GM12878 (cell line): ENCODE data around the gene CTNNA3. TPM values are rescaled to one million over a fixed set of nuclear protein-coding genes. Genes with fewer than 3 reads are reported as not detected.

Experiments used
- ATAC-seq: fragments of 200-7000 bp; cut with Tn5 transposase; 3 replicates; pipeline ENCODE4 v1.9.1; 2020; ENCODE audit warnings: mild to moderate bottlenecking, moderate library complexity
- BruUV-seq: library from RNA; stranded (reverse); fragments of 400-500 nt; replicated peaks from 2 replicates; lab custom pipeline; 2021; lab: Mats Ljungman, UMichigan
- CTCF ChIA-PET: fragments of 300-600 bp; sonication (Branson Sonifier 250); formaldehyde crosslinking; extraction: SDS; loops from one replicate; lab custom pipeline; 2021; ENCODE audit warnings: inconsistent platforms; lab: Yijun Ruan, JAX
- POLR2A ChIA-PET: fragments of 350-600 bp; formaldehyde crosslinking; extraction: SDS; loops from one replicate; lab custom pipeline; 2021; ENCODE audit warnings: inconsistent platforms; lab: Charles Lee
- RAD21 ChIA-PET: fragments of 300-600 bp; sonication (Branson Sonifier 250); formaldehyde crosslinking; loops from one replicate; lab custom pipeline; 2023; ENCODE audit warnings: antibody characterized with exemption; ENCODE audit not compliant: unreplicated experiment; lab: Charles Lee
- SMC1A ChIA-PET: fragments of 300-600 bp; sonication (Branson Sonifier 250); formaldehyde crosslinking; loops from one replicate; lab custom pipeline; 2023; ENCODE audit not compliant: unreplicated experiment, uncharacterized antibody; lab: Charles Lee
- DNase-seq: peaks from one replicate; pipeline ENCODE4 v3.0.0-alpha.2; 2011; ENCODE audit warnings: low read depth, low spot score
- FAIRE-seq: peaks from 3 replicates; lab custom pipeline; 2011; peaks lifted over from hg19 to GRCh38; lab: Jason Lieb, UNC
- H2AFZ ChIP-seq: 2 replicates; pipeline ENCODE4 v1.6.0; 2011; ENCODE audit warnings: low read depth, low read length, control low read depth; ENCODE audit not compliant: control insufficient read depth
- H3K27ac ChIP-seq: 2 replicates; pipeline ENCODE4 v1.5.1; 2011; ENCODE audit warnings: control low read depth; ENCODE audit not compliant: control insufficient read depth, insufficient read depth
- H3K27me3 ChIP-seq, 2 experiments: replicated peaks in 1 of 2; 2 replicates each; pipeline versions ENCODE4 v1.6.0 to v1.6.1; 2011; ENCODE audit warnings: low read length in 1 of 2; ENCODE audit not compliant: control insufficient read depth in 2 of 2, insufficient read depth in 2 of 2
- H3K36me3 ChIP-seq, 2 experiments: 2 replicates each; pipeline ENCODE4 v1.5.1; 2011; ENCODE audit warnings: low read length in 1 of 2; ENCODE audit not compliant: control insufficient read depth in 2 of 2, insufficient read depth in 2 of 2
- H3K4me1 ChIP-seq: 2 replicates; pipeline ENCODE4 v1.6.1; 2011; ENCODE audit warnings: mild to moderate bottlenecking, low read length, moderate library complexity, mixed read lengths; ENCODE audit not compliant: control insufficient read depth, insufficient read depth
- H3K4me2 ChIP-seq: 2 replicates; pipeline ENCODE4 v1.6.0; 2011; ENCODE audit warnings: control low read depth; ENCODE audit not compliant: control insufficient read depth, insufficient read depth
- H3K4me3 ChIP-seq: fragments of 200-600 bp; sonication (generic); 2 replicates; pipeline ENCODE4 v1.5.1; 2016
- H3K79me2 ChIP-seq: 2 replicates; pipeline ENCODE4 v1.6.0; 2011; ENCODE audit warnings: low read length; ENCODE audit not compliant: control insufficient read depth, insufficient read depth
- H3K9ac ChIP-seq: 2 replicates; pipeline ENCODE4 v1.8.0; 2011; ENCODE audit warnings: low read length, control low read depth, mixed read lengths; ENCODE audit not compliant: control insufficient read depth, insufficient read depth
- H3K9me3 ChIP-seq: replicated peaks from 3 replicates; pipeline ENCODE4 v1.5.1; 2011; ENCODE audit warnings: mild to moderate bottlenecking, low read length; ENCODE audit not compliant: control insufficient read depth, insufficient read depth
- H4K20me1 ChIP-seq: 2 replicates; pipeline ENCODE4 v1.6.0; 2011; ENCODE audit not compliant: control insufficient read depth, insufficient read depth
- ASH2L ChIP-seq: fragments of 300-600, 200-600 bp; sonication (generic); IDR thresholded peaks from 2 replicates; pipeline ENCODE4 v1.6.1; 2017; ENCODE audit warnings: low read depth, mild to moderate bottlenecking, borderline replicate concordance
- ATF2 ChIP-seq: IDR thresholded peaks from 2 replicates; pipeline ENCODE4 v1.6.1; 2012; ENCODE audit warnings: low read length, inconsistent platforms
- EED ChIP-seq: sonication (generic); IDR thresholded peaks from 2 replicates; pipeline ENCODE4 v1.6.1; 2016; ENCODE audit warnings: antibody characterized with exemption, low read depth
- REST ChIP-seq: IDR thresholded peaks from 2 replicates; pipeline ENCODE4 v1.6.1; 2012; ENCODE audit warnings: mild to moderate bottlenecking, low read depth, low read length
- SIX5 ChIP-seq: IDR thresholded peaks from 2 replicates; pipeline ENCODE4 v1.6.1; 2011; ENCODE audit warnings: mild to moderate bottlenecking, low read depth, low read length, moderate library complexity; ENCODE audit not compliant: severe bottlenecking
- TARDBP ChIP-seq: IDR thresholded peaks from 2 replicates; pipeline ENCODE4 v1.6.1; 2016; ENCODE audit warnings: borderline replicate concordance
- WGBS: methylation state at CpG from one replicate; pipeline ENCODE4 v1.1.6; 2016; ENCODE audit warnings: low lambda C conversion rate; ENCODE audit not compliant: insufficient replicate concordance, insufficient coverage; ENCODE audit errors: missing lambda C conversion rate; 5-methylcytosine and 5-hydroxymethylcytosine counted together
- in situ Hi-C: fragments of 300-500 bp; cut with MboI; formaldehyde crosslinking; loops from 9 replicates; pipeline ENCODE4 v1.14.3; 2018; ENCODE audit warnings: mixed read lengths
- intact Hi-C: fragments of 100-400 bp; cut with micrococcal nuclease; formaldehyde crosslinking; loops from one replicate; pipeline ENCODE4 v1.14.2; 2022; ENCODE audit not compliant: unreplicated experiment
- polyA plus RNA-seq, 11 experiments: library from polyadenylated mRNA; depleted of rRNA in 4 of 11; unstranded in 6 of 11; stranded (reverse) in 5 of 11; fragments of >200 nt; fragmentation: Nextera tagmentation in 4 of 11; fragmentation: Illumina TruSeq in 1 of 11; extraction: Ambion mirVana in 4 of 11; extraction: Trizol in 1 of 11; gene quantifications; 1 replicate in 1 of 11; 2 replicates in 10 of 11; pipeline versions ENCODE4 v1.2.1 to v1.2.3, GENCODE V29; 2011 to 2016; ENCODE audit warnings: inconsistent platforms in 2 of 11, missing spikeins in 2 of 11, low read depth in 1 of 11
- total RNA-seq, 4 experiments: library from RNA; depleted of rRNA in 3 of 4; stranded (reverse); fragments of >200 nt in 3 of 4; fragmentation: Illumina TruSeq in 1 of 4; extraction: Trizol in 1 of 4; gene quantifications; 2 replicates each; pipeline versions ENCODE4 v1.2.1 to v1.2.3, GENCODE V29; 2013 to 2021

CTNNA3 gene
- total and polyA plus RNA-seq, 10 of the 15 experiments (the other 5 are each of a cell fraction or from before 2014, with no cell fraction given) = under 0.01 to 4.5 (median 0.22) TPM; not detected in 2

- no peak for TF ChIP-seq REST
Measured at GRCh38 chr10:66684581-66684980, 1011.4 kb downstream of the CTNNA3 start (continued).

GRCh38 chr10:66680886-66681285 lies 1015.1 kb downstream of the CTNNA3 start:
- ATAC-seq (no peak), DNase-seq (no peak), FAIRE-seq (no peak)
- H3K4me1 ChIP-seq = no peaks in the 10 kb centered on the region
- ChIA-PET POLR2A (no interaction called here), SMC1A (no interaction called here), CTCF (interaction anchor here (0.5 kb wide), 1 partner anchor 247 kb away, joined by 3 read pairs; no protein-coding TSS in a partner anchor), RAD21 (no interaction called here)
- H3K27me3 ChIP-seq = no peaks in the 10 kb centered on the region
- H2AFZ ChIP-seq = no peak overlapping the region
- no peaks in the 10 kb centered on the region for H3K36me3 ChIP-seq
- H3K4me3 ChIP-seq = no peak overlapping the region
- no TSS peak for BruUV-seq
- intact Hi-C loops (no loop called here), in situ Hi-C loops (no loop called here)
- no peaks in the 10 kb centered on the region for H3K9me3 ChIP-seq
- no peak overlapping the region for H3K9ac ChIP-seq
- H3K27ac ChIP-seq = no peak overlapping the region
- no peak for TF ChIP-seq ATF2
- no peak for TF ChIP-seq SIX5
- no peak for TF ChIP-seq ASH2L
- TF ChIP-seq TARDBP = no peak
- TF ChIP-seq EED = no peak
- no peaks in the 10 kb centered on the region for H3K79me2 ChIP-seq
- no peaks in the 10 kb centered on the region for H4K20me1 ChIP-seq
- no peak overlapping the region for H3K4me2 ChIP-seq
- 0% methylated on average over 1 of the region's 1 CpG for WGBS
